ENCODE measurements around the gene KIF2A. TPM values are rescaled to one million over a fixed set of nuclear protein-coding genes. Genes with fewer than 3 reads are reported as not detected.

The KIF2A gene
- total and polyA plus RNA-seq, 7 donors = 1.4 to 10.6 (median 8.4) TPM

DNA sequence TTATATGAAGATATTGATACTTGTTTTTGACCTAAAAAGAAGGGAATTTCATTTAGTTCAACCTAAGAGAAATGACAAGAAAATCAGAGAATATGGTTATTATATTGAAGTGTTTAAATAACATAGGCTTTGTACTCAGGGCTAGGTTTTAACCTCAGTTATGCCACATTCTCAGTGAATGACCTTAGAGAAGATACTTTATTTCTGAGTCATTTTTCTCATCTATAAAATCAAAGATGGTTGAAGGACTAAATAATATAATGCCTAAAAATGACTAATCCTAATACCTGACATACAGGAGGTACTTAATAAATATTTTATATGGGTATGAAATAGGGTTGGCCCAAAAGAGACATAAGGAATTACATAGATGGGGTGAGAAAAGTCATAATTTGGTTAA is 65.4 kb downstream of the KIF2A start:
- Histone ChIP-seq H3K4me1 (no peaks in the 10 kb centered on the region), H3K4me3 (no peak overlapping the region), H3K27me3 (ENCODE audit: insufficient read depth in 3 of 3, low read length in 2 of 3) (no peaks in the 10 kb centered on the region), H3K36me3 (ENCODE audit: insufficient read depth in 1 of 2, low read depth in 1 of 2) (peaks cover 0 to 50% of the 10 kb centered on the region in 2 donors), H3K27ac (no peak overlapping the region), H3K9me3 (no peaks in the 10 kb centered on the region)
- intact Hi-C loops (cut with DNase I) = no loop called here
- no peak for ATAC-seq
- DNase-seq = no peak
- TF ChIP-seq CTCF (IDR thresholded peaks at IDR 0.05) = no peak

DNA sequence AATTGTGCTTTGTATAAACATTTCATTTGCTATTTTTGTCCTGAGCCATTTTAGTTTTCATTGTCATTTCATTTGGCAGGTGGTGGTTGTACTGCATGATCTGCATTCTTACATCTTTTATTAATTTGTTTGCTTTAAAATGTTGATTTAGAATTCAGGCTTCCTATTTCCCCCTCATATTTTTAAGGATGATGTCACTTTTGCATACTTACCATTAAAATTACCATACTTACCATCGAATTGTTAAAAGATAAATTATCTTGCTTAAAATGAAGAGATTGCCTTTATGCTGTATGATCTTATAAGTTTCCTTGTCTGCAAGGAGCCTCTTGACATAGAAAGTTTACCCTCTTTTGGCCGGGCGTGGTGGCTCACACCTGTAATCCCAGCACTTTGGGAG is 66.6 kb downstream of the KIF2A start:
- intact Hi-C loops (cut with DNase I) = no loop called here
- ATAC-seq (no peak), DNase-seq (no peak)
- no peak for TF ChIP-seq CTCF (IDR thresholded peaks at IDR 0.05)
- Histone ChIP-seq H3K4me1 (no peaks in the 10 kb centered on the region), H3K9me3 (no peaks in the 10 kb centered on the region), H3K4me3 (no peak overlapping the region), H3K27ac (no peak overlapping the region), H3K36me3 (ENCODE audit: insufficient read depth in 1 of 2, low read depth in 1 of 2) (peaks cover 0 to 52% of the 10 kb centered on the region in 2 donors), H3K27me3 (ENCODE audit: insufficient read depth in 3 of 3, low read length in 2 of 3) (no peaks in the 10 kb centered on the region)
- 96 to 99% (median 96%) methylated on average over 3 of the region's 3 CpGs for WGBS, 3 donors

- Histone ChIP-seq H3K27ac (no peak overlapping the region), H3K4me1 (no peaks in the 10 kb centered on the region), H3K4me3 (no peak overlapping the region), H3K27me3 (ENCODE audit: insufficient read depth in 3 of 3, low read length in 2 of 3) (no peaks in the 10 kb centered on the region), H3K36me3 (ENCODE audit: insufficient read depth in 1 of 2, low read depth in 1 of 2) (peaks cover under 1 to 60% of the 10 kb centered on the region in 2 donors), H3K9me3 (no peaks in the 10 kb centered on the region)
- intact Hi-C loops (cut with DNase I) = no loop called here
- no peak for TF ChIP-seq CTCF (IDR thresholded peaks at IDR 0.05)
- DNase-seq = no peak
- 93 to 97% (median 96%) methylated on average over 3 of the region's 3 CpGs for WGBS, 3 donors
- ATAC-seq = no peak
Measured at GRCh38 chr5:62373382-62373781, 67.4 kb downstream of the KIF2A start.

- ATAC-seq = no peak
- no peak for DNase-seq
- TF ChIP-seq CTCF (IDR thresholded peaks at IDR 0.05) = no peak
- no peak overlapping the region for H3K4me3 ChIP-seq
- no peaks in the 10 kb centered on the region for H3K9me3 ChIP-seq
- no peaks in the 10 kb centered on the region for H3K27me3 ChIP-seq (ENCODE audit: insufficient read depth in 3 of 3, low read length in 2 of 3)
- no peak overlapping the region for H3K27ac ChIP-seq
- 98 to 100% (median 100%) methylated on average over 1 of the region's 1 CpG for WGBS, 3 donors
- peaks cover 3 to 67% of the 10 kb centered on the region in 2 donors for H3K36me3 ChIP-seq (ENCODE audit: insufficient read depth in 1 of 2, low read depth in 1 of 2)
- intact Hi-C loops (cut with DNase I) = no loop called here
- H3K4me1 ChIP-seq = no peaks in the 10 kb centered on the region
Measured at GRCh38 chr5:62374090-62374489, 68.1 kb downstream of the KIF2A start.

DNA sequence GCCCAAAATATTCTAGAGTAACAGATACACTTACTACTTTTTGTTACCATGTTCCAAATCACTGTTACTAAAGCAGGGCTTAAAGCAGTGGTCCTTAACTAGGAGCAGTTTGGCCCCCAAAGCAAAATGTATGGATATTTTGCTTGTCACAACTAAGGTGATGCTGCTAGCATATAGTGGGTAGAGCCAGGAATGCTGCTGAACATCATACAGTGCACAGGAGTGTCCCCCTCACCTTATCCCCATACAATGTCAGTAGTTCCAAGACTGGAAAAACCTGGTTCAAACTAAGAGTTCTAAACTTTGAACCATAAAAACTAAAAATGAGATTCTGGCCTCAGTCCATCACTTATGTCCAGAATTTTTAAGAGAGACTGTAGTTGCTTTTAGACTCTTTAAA is 69.6 kb downstream of the KIF2A start:
- intact Hi-C loops (cut with DNase I) = no loop called here
- TF ChIP-seq CTCF (IDR thresholded peaks at IDR 0.05) = no peak
- Histone ChIP-seq H3K27me3 (ENCODE audit: insufficient read depth in 3 of 3, low read length in 2 of 3) (no peaks in the 10 kb centered on the region), H3K9me3 (no peaks in the 10 kb centered on the region), H3K4me3 (no peak overlapping the region), H3K36me3 (ENCODE audit: insufficient read depth in 1 of 2, low read depth in 1 of 2) (peaks cover 3 to 72% of the 10 kb centered on the region in 2 donors), H3K4me1 (no peaks in the 10 kb centered on the region), H3K27ac (no peak overlapping the region)
- ATAC-seq = no peak
- no peak for DNase-seq
